NCI-H2227 (cell line): ENCODE data around the gene POLR3H.

Experiments used
- DNase-seq: peaks from one replicate; lab custom pipeline; 2025; ENCODE audit not compliant: unreplicated experiment; lab: John Stamatoyannopoulos, UW

POLR3H gene

GRCh38 chr22:41539146-41540005 lies 4.9 kb downstream of the POLR3H start:
- no peak for DNase-seq

DNA sequence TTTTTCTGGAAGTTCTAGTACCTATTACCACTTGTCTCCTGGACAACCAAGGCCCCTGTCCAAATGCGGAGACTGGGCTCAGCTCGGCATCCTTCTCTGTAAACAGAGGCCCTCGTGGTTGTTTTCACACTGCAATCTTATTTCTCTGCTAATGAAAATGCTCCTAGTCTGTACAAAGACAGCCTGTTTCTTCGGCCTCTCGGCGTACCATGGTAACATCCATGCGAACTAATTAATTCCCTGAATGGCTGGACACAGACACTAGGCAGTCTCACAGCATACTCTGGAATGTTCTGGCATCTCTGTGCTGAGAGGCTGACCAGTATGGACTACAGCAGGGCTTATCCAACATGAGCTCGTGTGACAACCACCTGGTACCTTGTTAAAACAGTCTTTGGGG lies 5.7 kb downstream of the POLR3H start:
- no peak for DNase-seq

GRCh38 chr22:41537203-41537602 lies 7.1 kb downstream of the POLR3H start:
- no peak for DNase-seq

GRCh38 chr22:41535244-41535643 lies 9.0 kb downstream of the POLR3H start:
- DNase-seq = peak; percentile 21

- no peak for DNase-seq
Measured at GRCh38 chr22:41534219-41534618, 10.1 kb downstream of the POLR3H start.

DNA sequence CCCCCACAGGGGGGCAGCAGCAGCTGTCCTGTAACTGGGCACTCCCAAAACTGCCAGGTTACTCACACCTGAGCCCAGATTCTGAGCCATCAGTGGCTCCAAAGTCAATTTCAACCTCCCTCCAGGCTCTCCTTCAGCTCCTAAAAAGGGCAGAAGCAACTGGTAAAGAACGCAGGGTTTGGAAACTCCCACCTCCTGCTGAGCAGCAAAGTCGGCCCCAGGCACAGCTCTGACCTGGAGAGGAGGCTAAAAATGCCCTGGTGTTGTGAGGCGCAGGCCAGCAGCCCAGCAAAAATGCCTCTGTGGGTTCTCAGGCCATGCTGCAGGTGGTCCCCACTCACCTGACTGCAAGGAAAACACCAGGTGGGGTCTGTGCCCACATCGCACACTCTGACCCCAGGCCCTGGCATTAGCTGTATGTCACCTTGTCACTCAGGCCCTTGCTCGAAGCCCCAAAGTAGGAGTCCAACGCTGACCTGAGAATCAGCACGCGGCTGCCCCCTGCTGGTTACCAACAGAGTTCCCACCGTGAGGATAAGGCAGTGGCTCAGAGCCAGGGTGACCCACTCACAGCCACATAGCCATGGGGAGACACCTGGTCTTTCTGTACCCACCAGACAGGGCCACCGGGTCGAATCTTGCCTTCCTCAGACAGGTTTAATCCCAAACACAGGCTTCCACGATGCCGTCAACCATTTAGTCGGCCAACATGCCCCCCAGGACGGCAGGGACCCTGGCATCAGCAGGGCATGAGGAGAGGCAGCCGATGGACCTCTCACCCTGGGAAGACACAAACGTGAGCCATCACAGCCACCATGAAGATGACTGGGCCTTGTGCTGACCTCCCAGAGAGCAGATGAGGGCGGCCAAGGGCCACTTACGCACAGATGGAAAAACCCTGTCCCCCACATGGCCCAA lies 11.1 kb downstream of the POLR3H start:
- DNase-seq = peak; percentile 49

DNA sequence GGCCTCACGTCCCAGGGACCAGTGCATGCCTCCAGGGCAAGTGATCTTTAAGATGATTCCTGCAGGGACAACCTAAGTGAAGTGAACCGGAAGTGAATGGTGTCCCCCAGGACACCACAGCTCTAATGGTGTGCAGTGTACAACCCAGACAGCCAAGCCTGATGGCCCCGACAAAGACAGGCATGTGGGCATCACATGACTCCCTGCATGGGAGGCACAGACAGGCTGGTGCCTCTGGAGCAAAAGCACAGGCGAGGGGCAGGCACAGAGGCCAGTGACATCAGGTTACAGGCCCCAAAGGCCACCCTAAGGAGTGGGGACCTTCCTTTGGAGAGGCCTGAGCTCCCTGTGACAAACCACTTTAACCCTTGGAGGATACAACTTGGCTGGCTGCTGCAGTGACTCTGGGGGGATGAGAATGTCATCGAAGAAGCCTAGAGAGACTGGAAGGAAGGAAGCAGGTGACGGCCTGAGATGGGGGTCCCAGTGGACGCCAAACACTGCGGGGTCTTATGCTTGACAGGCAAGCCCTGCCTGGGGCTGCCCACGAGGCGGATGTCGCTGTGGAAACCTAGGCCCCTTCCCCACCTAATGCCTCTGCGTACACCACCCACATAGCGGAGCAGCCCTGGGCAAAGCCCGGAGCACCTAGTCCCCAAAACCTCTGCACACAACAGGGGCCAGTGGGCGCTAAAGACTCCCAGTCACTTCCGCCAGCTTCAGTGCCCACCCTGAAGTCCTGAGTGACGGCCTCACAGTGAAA lies 12.4 kb downstream of the POLR3H start:
- no peak for DNase-seq

DNA sequence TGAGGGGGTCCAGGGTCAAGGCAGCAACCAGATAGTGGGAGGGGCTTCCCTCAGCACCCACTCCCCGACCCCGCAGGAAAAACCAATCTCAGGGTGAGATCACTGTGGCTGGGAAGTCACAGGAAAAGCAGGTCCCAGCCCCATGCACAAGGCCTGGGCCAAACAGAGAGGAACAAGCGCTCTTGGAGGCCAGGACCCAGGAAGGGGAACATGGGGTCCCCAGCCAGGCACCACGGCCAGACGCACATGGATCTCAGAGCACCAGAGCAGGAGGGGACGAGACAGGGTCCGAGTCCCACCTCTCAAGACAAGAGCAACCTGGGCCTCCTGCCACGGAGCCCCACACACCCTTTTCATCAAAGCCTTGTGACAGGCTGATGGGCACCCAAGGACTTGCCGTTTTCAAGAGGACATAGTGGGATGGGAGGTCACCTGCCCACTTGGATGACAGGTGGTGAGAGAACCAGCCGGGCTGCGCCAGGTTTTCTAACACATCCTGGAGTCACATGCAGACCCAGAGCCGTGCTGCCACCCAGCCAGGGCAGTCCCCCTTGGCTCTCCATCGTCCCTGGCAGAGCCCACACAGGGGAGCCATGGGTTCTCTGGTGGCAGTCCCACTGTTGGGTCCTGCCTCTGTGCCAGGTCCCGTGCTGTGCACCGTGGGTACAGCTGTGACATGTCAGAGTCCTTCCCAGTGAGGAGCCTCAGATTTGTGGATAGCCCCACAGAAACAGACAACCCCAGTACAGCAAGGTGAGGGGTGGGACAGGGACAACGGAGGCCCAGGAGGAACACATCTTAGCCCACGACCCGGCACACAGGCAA lies 13.2 kb downstream of the POLR3H start:
- DNase-seq = no peak

DNA sequence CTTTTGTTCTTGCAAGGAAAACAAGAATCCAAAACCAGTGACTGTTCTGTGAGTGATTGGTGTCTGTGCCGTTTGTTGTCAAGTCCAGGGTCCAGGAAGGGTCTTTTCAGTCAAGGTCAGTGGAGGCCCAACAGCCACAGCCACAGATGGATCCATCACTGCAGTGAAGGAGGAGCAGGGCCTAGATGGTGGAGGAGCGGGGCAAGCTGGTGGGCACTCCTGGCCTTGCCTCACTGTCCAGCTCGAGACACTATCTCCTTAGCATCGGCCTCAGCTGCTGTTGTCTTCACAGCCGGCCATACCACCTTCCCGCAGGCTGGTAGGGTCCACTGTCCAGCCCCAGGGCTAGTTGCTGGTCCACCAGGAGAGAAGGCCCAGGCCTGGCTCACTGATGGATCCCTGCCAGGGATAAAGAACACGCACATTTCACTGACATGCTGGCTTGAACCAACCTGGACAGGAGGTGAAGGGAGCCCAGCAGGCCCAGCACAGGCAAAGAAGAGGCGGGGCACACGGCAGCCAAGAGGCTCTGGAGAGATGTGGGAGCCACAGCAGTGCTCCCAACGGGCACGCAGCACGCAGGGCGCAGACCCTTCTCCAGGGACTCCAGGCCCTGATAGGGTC lies 15.2 kb downstream of the POLR3H start:
- no peak for DNase-seq

DNA sequence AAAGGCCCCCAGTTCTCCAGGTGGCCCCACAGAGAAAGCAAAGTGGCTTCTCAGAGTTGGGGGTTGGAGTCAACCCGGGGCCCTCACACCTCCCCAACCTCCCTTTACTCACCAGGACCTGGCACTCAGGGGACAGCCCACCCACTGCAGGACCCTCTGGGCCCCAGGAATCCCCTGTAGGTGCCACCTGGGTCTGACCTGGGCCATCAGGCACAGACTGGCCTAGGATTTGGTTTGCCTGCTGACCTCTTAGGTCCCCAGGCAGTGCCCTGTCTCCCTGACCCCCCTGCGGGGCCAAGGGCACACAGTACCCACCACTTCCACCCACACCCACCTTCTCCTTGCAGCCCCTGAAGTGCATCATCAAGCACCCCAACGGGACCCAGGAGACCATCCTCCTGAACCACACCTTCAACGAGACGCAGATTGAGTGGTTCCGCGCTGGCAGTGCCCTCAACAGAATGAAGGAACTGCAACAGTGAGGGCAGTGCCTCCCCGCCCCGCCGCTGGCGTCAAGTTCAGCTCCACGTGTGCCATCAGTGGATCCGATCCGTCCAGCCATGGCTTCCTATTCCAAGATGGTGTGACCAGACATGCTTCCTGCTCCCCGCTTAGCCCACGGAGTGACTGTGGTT lies 16.0 kb downstream of the POLR3H start:
- no peak for DNase-seq

GRCh38 chr22:41526830-41527799 lies 17.2 kb downstream of the POLR3H start:
- DNase-seq = no peak

DNA sequence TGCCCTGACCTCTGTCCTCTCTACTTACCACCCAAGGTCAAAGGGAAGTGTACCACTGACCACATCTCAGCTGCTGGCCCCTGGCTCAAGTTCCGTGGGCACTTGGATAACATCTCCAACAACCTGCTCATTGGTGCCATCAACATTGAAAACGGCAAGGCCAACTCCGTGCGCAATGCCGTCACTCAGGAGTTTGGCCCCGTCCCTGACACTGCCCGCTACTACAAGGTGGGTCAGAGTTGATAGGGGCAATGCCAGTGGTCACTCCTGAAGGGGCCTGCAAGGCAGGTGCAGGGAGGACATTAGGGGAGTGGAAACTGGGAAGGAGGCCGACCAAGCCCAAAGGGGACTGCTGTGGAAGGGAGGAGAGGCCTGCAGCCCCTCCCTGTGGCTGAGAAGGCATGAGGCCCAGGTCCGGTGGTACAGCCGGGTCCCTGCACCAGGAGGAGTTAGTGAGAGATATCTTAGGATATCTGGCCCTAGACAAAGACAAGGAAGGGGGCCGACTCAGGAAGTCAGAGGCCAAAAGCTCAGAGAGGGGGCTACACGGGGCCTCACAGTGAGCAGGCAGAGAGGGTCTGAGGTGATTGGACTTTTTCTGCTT lies 17.9 kb downstream of the POLR3H start:
- DNase-seq = no peak

GRCh38 chr22:41525450-41526225 lies 18.6 kb downstream of the POLR3H start:
- no peak for DNase-seq

- no peak for DNase-seq
Measured at GRCh38 chr22:41524809-41525449, 19.3 kb downstream of the POLR3H start.

- no peak for DNase-seq
Measured at GRCh38 chr22:41524251-41524661, 20.0 kb downstream of the POLR3H start.

GRCh38 chr22:41523464-41524221 lies 20.6 kb downstream of the POLR3H start:
- no peak for DNase-seq
